Smooth muscle cell of the umbilical artery (primary cell): ENCODE measurements around the gene CCDC142. TPM values are rescaled to one million over a fixed set of nuclear protein-coding genes. Genes with fewer than 3 reads are reported as not detected.

Source experiments
- total RNA-seq: library from RNA; depleted of rRNA; stranded (reverse); fragments of >200 nt; gene quantifications from 2 replicates; pipeline ENCODE4 v1.2.3, GENCODE V29; 2014

Gene CCDC142
- total RNA-seq = 23.2 and 25.2 TPM in 2 replicates

GRCh38 chr2:74482801-74483674, at the start of gene CCDC142, which contains the start of gene TTC31:
Gene CCDC142, minus strand, starts transcription at chr2:74482998. Its CDS starts 161 bp downstream, at chr2:74482837.
Gene TTC31, plus strand, starts transcription at chr2:74483081. Its CDS starts 15 bp downstream, at chr2:74483096.

DNA sequence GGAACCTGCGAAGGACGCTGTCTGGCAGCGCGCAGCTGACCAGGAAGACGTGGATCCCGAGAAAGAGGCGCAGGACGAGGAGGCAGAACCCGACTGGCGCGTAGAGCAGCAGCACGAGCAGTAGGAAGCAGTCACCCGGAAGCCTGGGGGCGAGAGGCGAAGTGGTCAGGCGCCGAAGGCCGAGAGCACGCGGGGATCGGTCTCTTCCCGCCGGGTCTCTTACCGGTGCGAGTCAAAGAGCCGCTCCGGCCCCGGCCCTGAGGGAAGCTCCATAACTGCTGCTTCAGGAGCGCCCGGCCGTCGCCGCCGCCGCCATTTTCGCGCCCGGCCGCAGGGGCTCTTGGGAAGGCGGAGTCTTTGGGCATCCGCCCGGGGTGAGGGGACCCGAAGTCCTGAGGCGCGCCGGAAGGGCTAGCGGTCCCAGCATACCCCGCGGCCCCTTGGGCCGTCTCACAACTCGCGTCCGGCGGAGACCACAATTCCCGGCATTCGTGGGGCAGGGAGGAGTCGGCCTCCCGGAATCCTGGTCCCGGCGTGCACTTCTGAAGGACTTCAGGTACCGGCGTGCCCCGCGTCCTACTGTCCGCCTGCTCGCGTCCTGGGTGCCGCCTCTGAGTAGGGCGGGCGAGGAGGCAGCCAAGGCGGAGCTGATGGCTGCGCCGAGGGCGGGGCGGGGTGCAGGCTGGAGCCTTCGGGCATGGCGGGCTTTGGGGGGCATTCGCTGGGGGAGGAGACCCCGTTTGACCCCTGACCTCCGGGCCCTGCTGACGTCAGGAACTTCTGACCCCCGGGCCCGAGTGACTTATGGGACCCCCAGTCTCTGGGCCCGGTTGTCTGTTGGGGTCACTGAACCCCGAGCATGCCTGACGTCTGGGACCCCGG, 46.8 kb upstream of the CCDC142 start, which contains the start of the genes AUP1 and HTRA2:
TSS of gene AUP1 (minus strand) at position 350 of the 882 bp plus-strand sequence. CDS start at position 273, 77 bp downstream.
TSS of gene HTRA2 (plus strand) at position 577 of the 882 bp plus-strand sequence. CDS start at position 651, 74 bp downstream.

DNA sequence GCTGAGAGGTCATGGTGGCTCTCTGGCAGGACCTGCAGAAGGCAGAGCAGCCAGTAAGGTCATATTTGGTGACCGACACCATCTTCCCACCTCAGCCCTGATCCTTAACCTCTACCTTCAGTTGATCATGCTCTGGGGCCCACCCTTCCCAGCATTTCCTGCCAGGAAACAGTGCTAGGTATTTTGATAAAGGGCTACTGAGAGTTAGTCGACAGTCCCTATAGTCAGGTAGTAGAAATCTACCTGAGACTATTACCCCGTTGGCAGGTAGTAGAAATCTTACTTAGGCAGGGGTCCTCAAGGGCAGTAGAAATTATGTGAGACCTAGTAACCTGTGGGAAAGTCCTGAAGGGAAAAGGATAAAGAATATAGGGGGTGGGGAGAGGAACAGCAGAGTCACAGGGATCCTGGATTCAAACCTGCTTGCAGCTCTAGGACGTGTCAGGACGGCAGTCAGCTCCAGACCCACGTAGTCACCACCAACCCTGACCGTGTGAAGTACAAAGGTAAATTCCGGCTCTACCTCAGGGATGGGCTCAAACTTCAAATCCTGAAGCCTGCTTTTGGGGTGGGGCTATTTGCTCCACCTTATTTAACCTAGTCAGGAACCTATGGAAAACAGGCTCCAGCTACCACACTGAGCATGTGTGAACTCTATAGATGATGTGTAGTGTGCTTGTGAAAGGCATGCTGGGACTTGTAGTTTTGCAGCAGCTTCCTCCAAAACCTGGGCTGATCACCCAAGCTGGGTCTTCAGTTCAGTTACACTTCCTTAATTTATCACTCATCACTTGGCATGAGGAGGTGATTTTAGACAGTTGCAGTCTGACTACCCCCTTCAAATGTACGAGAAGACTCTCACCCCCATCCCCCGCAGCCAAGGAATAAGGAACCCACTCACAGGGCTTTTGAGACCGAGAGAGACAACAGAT, 43.2 kb upstream of the CCDC142 start, which contains the start of gene DQX1:
TSS of gene DQX1 (minus strand) at position 515 of the 932 bp plus-strand sequence. CDS start at position 13, 502 bp downstream.

DNA sequence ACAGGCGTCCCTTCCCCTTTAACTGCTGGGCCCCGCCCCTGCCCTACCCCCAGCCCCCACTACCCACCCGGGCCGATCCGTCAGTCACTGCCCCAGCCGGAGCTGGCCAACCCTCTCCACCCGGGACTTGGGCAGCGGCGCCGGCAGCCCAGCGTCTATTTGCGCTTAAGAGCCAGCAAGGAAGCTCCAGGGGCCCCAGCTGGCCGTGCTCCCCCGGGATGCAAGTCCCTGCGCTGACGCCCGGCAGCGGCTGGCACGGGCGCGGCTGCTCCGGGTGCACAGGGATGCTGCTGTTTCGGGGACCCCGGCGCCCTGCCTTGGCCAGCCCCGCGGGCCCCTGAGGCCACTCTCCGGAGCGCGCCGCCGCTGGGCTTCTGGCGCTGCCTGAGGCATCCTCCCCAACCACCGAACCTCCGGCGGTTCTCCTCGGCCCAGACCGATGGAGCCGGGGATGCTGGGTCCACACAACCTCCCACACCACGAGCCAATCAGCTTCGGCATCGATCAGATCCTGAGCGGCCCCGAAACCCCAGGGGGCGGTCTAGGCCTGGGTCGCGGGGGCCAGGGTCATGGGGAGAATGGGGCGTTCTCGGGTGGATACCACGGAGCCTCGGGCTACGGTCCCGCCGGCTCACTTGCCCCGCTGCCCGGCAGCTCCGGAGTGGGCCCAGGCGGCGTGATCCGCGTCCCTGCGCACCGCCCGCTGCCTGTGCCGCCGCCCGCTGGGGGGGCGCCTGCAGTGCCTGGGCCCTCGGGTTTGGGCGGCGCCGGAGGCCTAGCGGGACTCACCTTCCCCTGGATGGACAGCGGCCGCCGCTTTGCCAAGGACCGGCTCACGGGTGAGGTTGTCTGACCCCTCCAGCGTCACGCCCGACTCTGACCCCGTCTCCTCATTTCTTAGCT, 31.8 kb upstream of the CCDC142 start, which contains the start of gene TLX2:
TSS of gene TLX2 (plus strand) at position 83 of the 903 bp plus-strand sequence. CDS start at position 440, 357 bp downstream.

DNA sequence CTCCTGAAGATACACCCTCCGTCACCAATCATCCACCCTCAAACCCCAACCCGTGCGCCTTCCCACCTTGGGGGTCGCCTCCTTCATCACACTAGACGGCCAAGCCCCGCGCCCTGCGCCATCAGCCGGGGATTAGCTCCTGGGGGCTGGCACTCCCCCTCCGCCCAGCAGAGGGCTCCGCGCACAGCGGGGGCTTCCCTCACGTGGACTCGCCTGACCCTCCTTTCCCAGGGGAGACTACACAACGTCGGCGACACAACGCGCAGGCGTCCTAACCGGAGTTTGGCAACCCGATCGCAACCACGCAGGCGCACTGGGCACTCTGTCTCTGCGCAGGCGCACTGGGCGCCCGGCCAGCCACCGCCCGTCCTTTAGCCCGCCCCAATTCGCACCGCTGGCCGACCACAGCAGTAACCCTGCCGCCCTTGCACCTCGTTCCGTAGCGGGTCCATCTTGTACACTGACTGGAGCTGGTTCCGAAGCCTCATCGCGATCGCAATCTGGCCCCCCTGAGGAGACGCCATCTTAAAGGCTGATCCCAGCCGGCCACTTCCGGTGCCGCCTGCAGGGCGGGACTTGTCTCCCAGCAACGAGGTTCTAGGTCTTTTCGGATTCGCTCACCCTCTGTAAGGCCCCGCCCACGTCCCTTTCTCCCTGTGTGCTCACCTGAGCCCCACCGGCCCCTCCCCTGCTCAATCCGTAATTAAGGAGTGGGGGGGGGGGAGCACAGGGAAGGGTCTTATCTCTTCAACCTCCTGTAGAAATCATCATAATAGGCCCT, 24.5 kb upstream of the CCDC142 start, which contains the start of gene PCGF1:
TSS of gene PCGF1 (minus strand) at position 551 of the 781 bp plus-strand sequence. CDS start at position 524, 27 bp downstream.

DNA sequence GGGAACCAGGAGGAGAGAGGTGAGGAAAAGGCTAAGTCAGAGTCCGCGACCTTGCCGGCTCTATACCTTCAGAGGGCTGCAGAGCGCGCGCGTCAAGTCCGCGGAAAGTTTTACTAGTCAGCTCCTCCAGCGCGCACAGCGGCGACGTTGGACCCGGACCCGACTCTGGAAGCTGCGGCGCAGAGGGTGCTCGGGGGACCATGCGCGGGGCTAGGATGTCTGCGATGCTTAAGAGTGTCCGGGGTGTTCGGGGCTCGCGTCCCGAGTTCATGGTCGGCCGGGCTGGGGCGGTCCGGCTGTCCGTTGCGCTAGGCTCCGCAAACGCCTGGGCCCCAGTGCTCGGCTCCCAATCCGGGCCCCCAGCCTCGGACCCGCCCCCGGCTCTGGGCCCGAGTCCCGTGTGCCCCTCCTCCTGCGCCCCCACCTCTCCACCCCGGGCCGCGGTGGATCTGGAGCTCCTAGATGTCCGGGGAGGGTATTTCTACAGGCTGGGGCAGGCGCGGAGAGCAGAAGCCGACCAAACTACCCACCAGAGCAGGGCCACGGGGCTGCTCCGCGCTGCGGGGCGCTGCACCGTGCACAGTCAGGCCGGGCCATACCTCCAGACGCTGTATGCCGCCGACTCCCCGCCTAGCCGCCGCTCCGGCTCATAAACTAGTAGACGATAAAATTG, 16.6 kb upstream of the CCDC142 start, which contains the start of gene LBX2:
TSS of gene LBX2 (minus strand) at position 337 of the 673 bp plus-strand sequence. CDS start at position 271, 66 bp downstream.

DNA sequence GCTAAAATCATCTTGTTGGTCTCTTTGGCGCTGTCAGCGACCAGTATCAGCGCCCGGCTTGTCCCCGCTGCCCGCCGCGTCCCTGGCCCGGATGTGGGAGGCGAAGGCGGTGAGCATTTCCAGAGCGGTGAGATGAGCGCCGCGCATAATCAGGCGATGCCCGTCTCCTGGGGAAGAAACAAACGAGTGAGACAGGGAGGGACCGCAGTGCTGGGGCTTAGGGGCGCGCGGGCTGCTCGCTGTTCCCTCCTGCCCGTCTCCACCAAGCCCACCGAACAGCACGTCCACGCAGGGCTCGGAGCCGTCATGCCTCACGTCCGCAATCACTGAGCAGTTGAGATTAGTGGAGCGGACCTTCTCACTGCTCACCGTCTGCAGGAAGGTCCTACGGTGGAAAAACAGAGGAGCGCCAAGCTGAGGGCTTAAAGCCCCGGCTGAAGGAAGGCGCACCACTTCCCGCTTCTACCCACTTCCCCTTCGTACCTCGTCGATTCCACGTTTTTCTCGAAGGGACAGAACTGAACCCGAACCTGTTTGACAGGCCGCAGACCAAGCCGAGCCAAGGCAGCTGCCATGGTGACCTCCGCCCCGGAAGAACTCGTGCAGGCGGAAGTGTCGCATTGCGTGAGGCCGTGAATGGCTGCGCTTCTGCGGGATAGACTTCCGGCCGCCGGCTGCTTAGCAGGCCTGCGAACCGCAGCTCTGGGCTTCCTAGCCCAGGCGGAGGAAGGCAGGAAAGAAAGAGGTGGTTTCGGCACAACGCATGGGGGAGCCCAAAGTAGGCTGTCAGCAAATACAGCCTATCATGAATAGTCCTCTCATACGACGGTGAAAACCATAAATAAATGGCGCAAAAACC, 10.5 kb downstream of the CCDC142 start, which contains the start of gene MRPL53:
TSS of gene MRPL53 (minus strand) at position 595 of the 859 bp plus-strand sequence. CDS start at position 575, 20 bp downstream.

GRCh38 chr2:74458132-74458937, 24.5 kb downstream of the CCDC142 start, which contains the start of gene WBP1:
Gene WBP1, plus strand, starts transcription at chr2:74458438. Its CDS starts 165 bp downstream, at chr2:74458603.

DNA sequence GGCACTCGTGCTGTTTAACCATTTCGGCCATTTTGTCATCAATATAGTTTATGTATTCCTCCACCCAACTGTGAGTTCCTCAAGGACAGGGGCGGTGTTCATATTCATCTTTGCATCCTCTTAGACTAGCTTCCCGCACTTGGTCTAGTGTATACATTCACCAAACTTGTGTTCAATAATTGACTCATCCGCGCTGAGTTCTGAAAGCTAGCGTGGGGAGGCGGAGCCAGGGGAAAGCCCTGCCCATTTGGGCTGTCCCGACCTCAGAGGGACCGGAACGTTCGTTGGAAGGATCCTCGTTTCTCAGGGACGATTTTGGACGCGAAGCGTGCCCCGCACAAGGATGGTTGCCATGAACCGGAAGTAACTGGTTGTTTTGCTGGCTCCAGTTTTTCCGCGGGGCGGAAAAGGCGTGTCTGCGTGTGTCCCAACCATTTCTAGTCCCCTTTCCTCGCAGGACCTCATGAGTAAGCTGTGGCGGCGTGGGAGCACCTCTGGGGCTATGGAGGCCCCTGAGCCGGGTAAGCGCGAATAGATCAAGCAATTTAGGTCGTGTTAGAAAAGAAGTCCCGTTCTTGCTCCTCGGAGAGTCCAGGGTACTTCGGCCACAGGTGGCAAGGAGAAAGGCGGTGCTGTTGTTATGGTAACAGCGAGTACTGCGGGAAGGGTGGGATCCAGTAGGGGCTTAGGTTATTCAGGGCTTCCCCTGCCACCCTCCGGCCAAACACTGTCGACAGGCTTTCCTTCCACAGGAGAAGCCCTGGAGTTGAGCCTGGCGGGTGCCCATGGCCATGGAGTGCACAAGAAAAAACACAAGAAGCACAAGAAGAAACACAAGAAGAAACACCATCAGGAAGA, 27.9 kb downstream of the CCDC142 start, which contains the start of gene INO80B:
TSS of gene INO80B (plus strand) at position 434 of the 858 bp plus-strand sequence. CDS start at position 464, 30 bp downstream.

DNA sequence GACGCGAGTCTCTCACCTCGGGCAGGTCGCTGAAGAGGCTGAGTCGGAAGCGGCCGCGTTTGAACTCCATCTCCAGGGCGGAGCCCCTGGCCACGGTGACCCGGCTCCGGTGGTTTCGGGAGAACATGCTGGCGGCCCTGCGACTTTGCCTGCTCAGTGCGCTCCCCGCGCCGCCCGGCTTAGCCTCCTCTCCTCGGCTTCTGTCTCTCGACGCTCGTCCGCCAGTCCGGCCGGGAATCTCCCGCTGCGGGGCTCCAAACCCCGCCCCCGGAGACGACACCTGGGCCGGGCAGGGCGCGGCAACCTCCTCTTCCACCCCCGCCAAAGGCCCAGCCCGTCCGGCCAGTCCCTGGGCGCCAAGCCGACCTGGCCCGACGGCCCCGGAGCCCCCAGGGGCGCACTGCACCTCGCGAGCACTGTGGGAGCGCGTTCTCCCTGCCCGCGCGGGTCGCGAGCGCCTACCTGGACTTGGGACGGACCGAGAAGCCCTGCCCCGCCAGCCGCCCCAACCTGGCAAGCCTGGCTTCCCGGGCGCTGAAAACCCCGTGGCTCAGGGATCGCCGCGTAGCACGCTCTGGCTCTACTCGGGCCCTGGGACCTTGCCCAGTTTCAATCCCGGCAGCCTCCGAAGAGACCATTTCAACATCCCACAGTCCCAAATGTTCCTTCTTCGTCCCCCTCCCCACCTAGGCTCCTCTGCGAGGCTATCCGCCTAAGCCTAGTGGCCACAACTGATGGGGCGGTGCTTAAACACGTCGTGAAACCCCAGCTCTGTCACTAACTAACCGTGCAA, 40.9 kb downstream of the CCDC142 start, which contains the start of gene RTKN:
TSS of gene RTKN (minus strand) at position 248 of the 793 bp plus-strand sequence. CDS start at position 127, 121 bp downstream.

